GM23248 (cell line): ENCODE measurements around the gene CCDC34. TPM values are rescaled to one million over a fixed set of nuclear protein-coding genes. Genes with fewer than 3 reads are reported as not detected.
"Not testable (repeated sequence)": the region's sequence is repeated elsewhere in the genome, so short reads cannot be mapped to it uniquely, and the experiment has no call there.

ENCODE experiments used
- DNase-seq: peaks from one replicate; pipeline ENCODE4 v3.0.0-alpha.2; 2015
- H2AFZ ChIP-seq: fragments of 200-600 bp; sonication (generic); 2 replicates; pipeline ENCODE4 v1.6.1; 2016; ENCODE audit warnings: antibody characterized with exemption
- H3F3A ChIP-seq: fragments of 200-600 bp; sonication (generic); 2 replicates; pipeline ENCODE4 v1.6.1; 2016; ENCODE audit warnings: mild to moderate bottlenecking, antibody characterized with exemption, mixed run types; ENCODE audit not compliant: insufficient read depth
- H3K27ac ChIP-seq: fragments of 200-600 bp; sonication (generic); 2 replicates; pipeline ENCODE4 v1.5.1; 2016; ENCODE audit warnings: mild to moderate bottlenecking
- H3K27me3 ChIP-seq: fragments of 200-600 bp; sonication (generic); replicated peaks from 2 replicates; pipeline ENCODE4 v1.6.1; 2016; ENCODE audit warnings: mild to moderate bottlenecking; ENCODE audit not compliant: insufficient read depth
- H3K36me3 ChIP-seq: fragments of 200-600 bp; sonication (generic); 2 replicates; pipeline ENCODE4 v1.6.1; 2016; ENCODE audit warnings: low read depth, mild to moderate bottlenecking
- H3K4me1 ChIP-seq: fragments of 200-600 bp; sonication (generic); 2 replicates; pipeline ENCODE4 v1.6.1; 2016; ENCODE audit warnings: mild to moderate bottlenecking; ENCODE audit not compliant: insufficient read depth
- H3K4me2 ChIP-seq: fragments of 200-600 bp; sonication (generic); one replicate; pipeline ENCODE4 v1.6.1; 2016; ENCODE audit warnings: mild to moderate bottlenecking; ENCODE audit not compliant: unreplicated experiment
- H3K4me3 ChIP-seq: fragments of 200-600 bp; sonication (generic); 2 replicates; pipeline ENCODE4 v1.5.1; 2016; ENCODE audit warnings: mild to moderate bottlenecking
- H3K79me2 ChIP-seq: fragments of 200-600 bp; sonication (generic); 2 replicates; pipeline ENCODE4 v1.6.1; 2016; ENCODE audit warnings: mild to moderate bottlenecking; ENCODE audit not compliant: insufficient read depth
- H3K9ac ChIP-seq: fragments of 200-600 bp; sonication (generic); 2 replicates; pipeline ENCODE4 v1.6.1; 2016; ENCODE audit warnings: mild to moderate bottlenecking
- H3K9me2 ChIP-seq: fragments of 200-600 bp; sonication (generic); 2 replicates; pipeline ENCODE4 v1.6.1; 2016; ENCODE audit warnings: mixed run types, mild to moderate bottlenecking, moderate library complexity; ENCODE audit not compliant: insufficient read depth
- H3K9me3 ChIP-seq: fragments of 200-600 bp; sonication (generic); one replicate; pipeline ENCODE4 v1.6.1; 2017; ENCODE audit warnings: low read depth
- H4K20me1 ChIP-seq: fragments of 200-600 bp; sonication (generic); 2 replicates; pipeline ENCODE4 v1.6.0; 2016; ENCODE audit not compliant: insufficient read depth
- EZH2 ChIP-seq: fragments of 200-600 bp; sonication (generic); IDR thresholded peaks from 2 replicates; pipeline ENCODE4 v1.6.1; 2018; ENCODE audit warnings: antibody characterized with exemption, mild to moderate bottlenecking; ENCODE audit not compliant: insufficient read depth, poor library complexity, severe bottlenecking
- EZH2phosphoT487 ChIP-seq: fragments of 200-600 bp; sonication (generic); IDR thresholded peaks from 2 replicates; pipeline ENCODE4 v1.6.1; 2018; ENCODE audit warnings: antibody characterized with exemption, moderate library complexity, mild to moderate bottlenecking, low read depth; ENCODE audit not compliant: insufficient read depth
- WGBS, 2 experiments: methylation state at CpG; one replicate each; pipeline ENCODE4 v1.1.6; 2015 to 2017; ENCODE audit warnings: low lambda C conversion rate in 2 of 2, low coverage in 1 of 2; ENCODE audit errors: missing lambda C conversion rate in 2 of 2; 5-methylcytosine and 5-hydroxymethylcytosine counted together
- in situ Hi-C: fragments of 300-500 bp; cut with MboI; formaldehyde crosslinking; loops from 2 replicates; pipeline ENCODE4 v1.15.0; 2020
- polyA plus RNA-seq: library from polyadenylated mRNA; unstranded; fragments of >200 nt; fragmentation: Nextera tagmentation; extraction: Ambion mirVana; gene quantifications from 2 replicates; pipeline ENCODE4 v1.2.1, GENCODE V29; 2016
- total RNA-seq: library from RNA; depleted of rRNA; stranded (reverse); fragments of >200 nt; shearing (Covaris generic); gene quantifications from 2 replicates; pipeline ENCODE4 v1.2.3, GENCODE V29; 2014

CCDC34 gene
- total and polyA plus RNA-seq, 2 experiments from 2014 or later, result 5.7 to 7.8 TPM

GRCh38 chr11:27331981-27332380, 31.0 kb downstream of the CCDC34 start:
- H3K27ac ChIP-seq, result peak overlapping the region; percentile 24; the same call in 1 of the 2 replicates
- no peaks in the 10 kb centered on the region for H4K20me1 ChIP-seq
- H3F3A ChIP-seq, result peaks cover 10% of the 10 kb centered on the region; the same call in 1 of the 2 replicates
- H2AFZ ChIP-seq, result peak overlapping the region; percentile 65
- DNase-seq, result peak; percentile 27
- peak overlapping the region; percentile 36 for H3K4me2 ChIP-seq
- WGBS, 2 experiments, result 43 to 64% methylated on average over 2 of the region's 2 CpGs
- TF ChIP-seq EZH2phosphoT487, result no peak
- TF ChIP-seq EZH2, result no peak
- H3K4me1 ChIP-seq, result peaks cover 19% of the 10 kb centered on the region
- H3K9me2 ChIP-seq, result no peaks in the 10 kb centered on the region
- peak overlapping the region; percentile 8; the same call in 1 of the 2 replicates for H3K4me3 ChIP-seq
- H3K9me3 ChIP-seq, result no peaks in the 10 kb centered on the region
- H3K36me3 ChIP-seq, result no peaks in the 10 kb centered on the region
- in situ Hi-C loops, result no loop called here
- H3K79me2 ChIP-seq, result no peaks in the 10 kb centered on the region
- H3K9ac ChIP-seq, result peak overlapping the region; percentile 32; the same call in 1 of the 2 replicates
- H3K27me3 ChIP-seq, result no peaks in the 10 kb centered on the region

- H3K9ac ChIP-seq, result no peak overlapping the region
- H3K79me2 ChIP-seq, result no peaks in the 10 kb centered on the region
- H4K20me1 ChIP-seq, result no peaks in the 10 kb centered on the region
- H3K4me2 ChIP-seq, result no peak overlapping the region
- no peak overlapping the region for H3K4me3 ChIP-seq
- DNase-seq, result no peak
- in situ Hi-C loops, result no loop called here
- TF ChIP-seq EZH2phosphoT487, result no peak
- TF ChIP-seq EZH2, result no peak
- peaks cover 10% of the 10 kb centered on the region; the same call in 1 of the 2 replicates for H3F3A ChIP-seq
- H2AFZ ChIP-seq, result no peak overlapping the region
- H3K36me3 ChIP-seq, result no peaks in the 10 kb centered on the region
- H3K27ac ChIP-seq, result no peak overlapping the region
- H3K9me2 ChIP-seq, result no peaks in the 10 kb centered on the region
- H3K4me1 ChIP-seq, result peaks cover 19% of the 10 kb centered on the region
- no peaks in the 10 kb centered on the region for H3K27me3 ChIP-seq
- H3K9me3 ChIP-seq, result no peaks in the 10 kb centered on the region
- 93 to 100% methylated on average over 1 of the region's 1 CpG for WGBS, 2 experiments
These were observed 32.3 kb downstream of the CCDC34 start for GRCh38 chr11:27330633-27331270.

- Histone ChIP-seq H3K9me3 (no peaks in the 10 kb centered on the region), H3F3A (peaks cover 10% of the 10 kb centered on the region; the same call in 1 of the 2 replicates), H3K27ac (no peak overlapping the region), H3K4me1 (peaks cover 19% of the 10 kb centered on the region), H2AFZ (no peak overlapping the region), H4K20me1 (no peaks in the 10 kb centered on the region), H3K9ac (no peak overlapping the region), H3K4me3 (no peak overlapping the region), H3K9me2 (no peaks in the 10 kb centered on the region), H3K79me2 (no peaks in the 10 kb centered on the region), H3K27me3 (no peaks in the 10 kb centered on the region), H3K4me2 (no peak overlapping the region), H3K36me3 (no peaks in the 10 kb centered on the region)
- no peak for TF ChIP-seq EZH2
- TF ChIP-seq EZH2phosphoT487, result no peak
- 91 to 99% methylated on average over 4 of the region's 4 CpGs for WGBS, 2 experiments
- no peak for DNase-seq
- in situ Hi-C loops, result no loop called here
These were observed 33.0 kb downstream of the CCDC34 start for GRCh38 chr11:27329867-27330632.

- TF ChIP-seq EZH2 (no peak), EZH2phosphoT487 (no peak)
- no peak for DNase-seq
- Histone ChIP-seq H3F3A (peaks cover 10% of the 10 kb centered on the region; the same call in 1 of the 2 replicates), H3K9ac (no peak overlapping the region), H2AFZ (no peak overlapping the region), H3K27me3 (no peaks in the 10 kb centered on the region), H3K4me3 (no peak overlapping the region), H3K79me2 (no peaks in the 10 kb centered on the region), H3K9me3 (no peaks in the 10 kb centered on the region), H3K9me2 (no peaks in the 10 kb centered on the region), H3K27ac (no peak overlapping the region), H4K20me1 (no peaks in the 10 kb centered on the region), H3K36me3 (no peaks in the 10 kb centered on the region), H3K4me2 (no peak overlapping the region), H3K4me1 (peaks cover 19% of the 10 kb centered on the region)
- in situ Hi-C loops, result no loop called here
- 96% methylated on average over 5 of the region's 5 CpGs for WGBS, 2 experiments
These were observed 34.4 kb downstream of the CCDC34 start for GRCh38 chr11:27328614-27329013.

GRCh38 chr11:27327064-27327463, 36.0 kb downstream of the CCDC34 start:
- H3K9ac ChIP-seq, H2AFZ ChIP-seq, H3K9me2 ChIP-seq, H3K4me3 ChIP-seq, H3K9me3 ChIP-seq, H4K20me1 ChIP-seq, in situ Hi-C loops, H3K27ac ChIP-seq, DNase-seq, H3K27me3 ChIP-seq, H3K79me2 ChIP-seq, H3K4me2 ChIP-seq, H3F3A ChIP-seq, H3K36me3 ChIP-seq, H3K4me1 ChIP-seq: not testable (repeated sequence)
- WGBS, 2 experiments, result 94 to 100% methylated on average over 1 to 2 of the region's 2 CpGs

GRCh38 chr11:27322196-27322595, 40.8 kb downstream of the CCDC34 start:
- H3K27me3 ChIP-seq, H4K20me1 ChIP-seq, H3K9me2 ChIP-seq, H3K9me3 ChIP-seq, H3K36me3 ChIP-seq, H3K4me3 ChIP-seq, DNase-seq, H2AFZ ChIP-seq, H3K9ac ChIP-seq, H3K4me2 ChIP-seq, in situ Hi-C loops, H3K27ac ChIP-seq, H3K79me2 ChIP-seq: not testable (repeated sequence)
- Histone ChIP-seq H3F3A (peaks cover 17% of the 10 kb centered on the region), H3K4me1 (peaks cover 30% of the 10 kb centered on the region)
- WGBS, 2 experiments, result 77 to 78% methylated on average over 3 of the region's 3 CpGs
